Measurements from ENCODE around the gene DDX25. TPM values are rescaled to one million over a fixed set of nuclear protein-coding genes. Genes with fewer than 3 reads are reported as not detected.

The DDX25 gene
- total and polyA plus RNA-seq, 2 of the 13 experiments (the other 11 are each of a cell fraction or from before 2014, with no cell fraction given), result 0.17 to 0.29 TPM

DNA sequence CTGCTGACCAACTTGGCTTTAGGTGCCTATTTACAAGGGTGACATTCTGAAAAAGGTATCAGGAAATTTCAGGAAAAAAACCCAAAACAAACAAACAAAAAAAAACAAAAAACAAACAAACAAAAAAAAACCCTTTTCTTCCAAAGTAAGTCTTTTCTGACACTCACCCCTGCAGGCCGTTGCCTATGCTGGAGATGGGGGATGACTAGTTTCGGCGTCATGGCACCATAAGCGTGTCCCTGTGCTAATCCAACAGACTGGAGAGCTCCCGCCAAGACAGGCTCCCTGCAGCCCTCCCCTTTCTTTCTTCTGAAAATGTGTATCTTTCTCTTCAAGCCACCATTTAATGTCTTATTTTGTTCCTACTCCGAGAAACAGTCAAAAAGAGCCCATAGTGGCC lies 55.2 kb downstream of the DDX25 start:
- no peaks in the 10 kb centered on the region for H3K27me3 ChIP-seq (ENCODE audit: control insufficient read depth in 1 of 2, insufficient read depth in 2 of 2, low read length in 2 of 2)
- in situ Hi-C loops (cut with HindIII; ENCODE audit: extremely low pct_ligation_motif_present, low pct_unique_long_range_greater_than_20kb), result no loop called here
- H3K4me3 ChIP-seq (replicated peaks in 1 of 3; ENCODE audit: insufficient read depth in 1 of 3, low read depth in 2 of 3, low read length in 3 of 3), result no peak overlapping the region
- H3K4me1 ChIP-seq (ENCODE audit: insufficient read depth, low read length), result no peaks in the 10 kb centered on the region
- H3K79me2 ChIP-seq (ENCODE audit: insufficient read depth, low read length), result no peaks in the 10 kb centered on the region
- intact Hi-C loops (cut with micrococcal nuclease; ENCODE audit: unreplicated experiment), result no loop called here
- ChIA-PET POLR2A (no interaction called here), CTCF (ENCODE audit: low intra/inter-chr PET ratio, low total read pairs) (no interaction called here)
- no TSS peak for BruUV-seq (replicated peaks)
- DNase-seq (ENCODE audit: low spot score) (no peak), ATAC-seq (no peak), FAIRE-seq (no peak)
- no peak overlapping the region for H2AFZ ChIP-seq (ENCODE audit: low read length)
- no peak overlapping the region for H3K4me2 ChIP-seq (ENCODE audit: low read depth, low read length)
- no peaks in the 10 kb centered on the region for H3K9me3 ChIP-seq (ENCODE audit: low read length)
- no peaks in the 10 kb centered on the region for H4K20me1 ChIP-seq (ENCODE audit: insufficient read depth, low read length)
- TF ChIP-seq U2AF2 (IDR thresholded peaks at IDR 0.05; ENCODE audit: low read depth, low read length), result no peak
- H3K27ac ChIP-seq (ENCODE audit: extremely low read length, insufficient read depth, low read length), result no peak overlapping the region
- H3K36me3 ChIP-seq (replicated peaks in 1 of 2; ENCODE audit: control insufficient read depth in 1 of 2, insufficient read depth in 2 of 2, low read length in 2 of 2), result peaks cover 0 to 32% of the 10 kb centered on the region in 2 experiments; a peak in 3 of 5 replicates
- no peak overlapping the region for H3K9ac ChIP-seq (ENCODE audit: insufficient read depth, low read depth, low read length)
- WGBS (ENCODE audit: low lambda C conversion rate), result 95% methylated on average over 6 of the region's 6 CpGs

GRCh38 chr11:125959931-125960330 lies 55.6 kb downstream of the DDX25 start:
- Histone ChIP-seq H3K79me2 (ENCODE audit: insufficient read depth, low read length) (no peaks in the 10 kb centered on the region), H3K27me3 (ENCODE audit: control insufficient read depth in 1 of 2, insufficient read depth in 2 of 2, low read length in 2 of 2) (no peaks in the 10 kb centered on the region), H3K4me3 (replicated peaks in 1 of 3; ENCODE audit: insufficient read depth in 1 of 3, low read depth in 2 of 3, low read length in 3 of 3) (no peak overlapping the region), H3K27ac (ENCODE audit: extremely low read length, insufficient read depth, low read length) (no peak overlapping the region), H2AFZ (ENCODE audit: low read length) (no peak overlapping the region), H3K36me3 (replicated peaks in 1 of 2; ENCODE audit: control insufficient read depth in 1 of 2, insufficient read depth in 2 of 2, low read length in 2 of 2) (peaks cover 0 to 32% of the 10 kb centered on the region in 2 experiments; a peak in 3 of 5 replicates), H4K20me1 (ENCODE audit: insufficient read depth, low read length) (no peaks in the 10 kb centered on the region), H3K4me1 (ENCODE audit: insufficient read depth, low read length) (no peaks in the 10 kb centered on the region), H3K9me3 (ENCODE audit: low read length) (no peaks in the 10 kb centered on the region), H3K9ac (ENCODE audit: insufficient read depth, low read depth, low read length) (no peak overlapping the region), H3K4me2 (ENCODE audit: low read depth, low read length) (no peak overlapping the region)
- TF ChIP-seq ZNF761 (CRISPR knock-in tag; conservative IDR thresholded peaks at IDR 0.05), result no peak
- no peak for TF ChIP-seq ZBTB7A (CRISPR knock-in tag; IDR thresholded peaks at IDR 0.05)
- no peak for TF ChIP-seq SETDB1 (CRISPR knock-in tag; IDR thresholded peaks at IDR 0.05; ENCODE audit: borderline replicate concordance)
- TF ChIP-seq GFI1 (CRISPR knock-in tag; IDR thresholded peaks at IDR 0.05; ENCODE audit: borderline replicate concordance), result no peak
- no peak for TF ChIP-seq EEA1 (CRISPR knock-in tag; IDR thresholded peaks at IDR 0.05; ENCODE audit: borderline replicate concordance)
- no peak for TF ChIP-seq ZNF253 (CRISPR knock-in tag; IDR thresholded peaks at IDR 0.05; ENCODE audit: borderline replicate concordance)
- no peak for TF ChIP-seq HMG20B (CRISPR knock-in tag; conservative IDR thresholded peaks at IDR 0.05)
- TF ChIP-seq CENPX (CRISPR knock-in tag; IDR thresholded peaks at IDR 0.05), result no peak
- no peak for TF ChIP-seq AGO2 (optimal IDR thresholded peaks at IDR 0.05; ENCODE audit: low read depth, low read length)
- no peak for TF ChIP-seq SP2 (CRISPR knock-in tag; IDR thresholded peaks at IDR 0.05)
- no peak for TF ChIP-seq ZNF543 (CRISPR knock-in tag; IDR thresholded peaks at IDR 0.05)
- TF ChIP-seq, protein P1, sequence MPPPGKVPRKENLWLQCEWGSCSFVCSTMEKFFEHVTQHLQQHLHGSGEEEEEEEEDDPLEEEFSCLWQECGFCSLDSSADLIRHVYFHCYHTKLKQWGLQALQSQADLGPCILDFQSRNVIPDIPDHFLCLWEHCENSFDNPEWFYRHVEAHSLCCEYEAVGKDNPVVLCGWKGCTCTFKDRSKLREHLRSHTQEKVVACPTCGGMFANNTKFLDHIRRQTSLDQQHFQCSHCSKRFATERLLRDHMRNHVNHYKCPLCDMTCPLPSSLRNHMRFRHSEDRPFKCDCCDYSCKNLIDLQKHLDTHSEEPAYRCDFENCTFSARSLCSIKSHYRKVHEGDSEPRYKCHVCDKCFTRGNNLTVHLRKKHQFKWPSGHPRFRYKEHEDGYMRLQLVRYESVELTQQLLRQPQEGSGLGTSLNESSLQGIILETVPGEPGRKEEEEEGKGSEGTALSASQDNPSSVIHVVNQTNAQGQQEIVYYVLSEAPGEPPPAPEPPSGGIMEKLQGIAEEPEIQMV (CRISPR knock-in tag; IDR thresholded peaks at IDR 0.05; ENCODE audit: low read depth), result no peak
- no peak for TF ChIP-seq ZNF343 (CRISPR knock-in tag; IDR thresholded peaks at IDR 0.05)
- no peak for TF ChIP-seq WIZ (CRISPR knock-in tag; IDR thresholded peaks at IDR 0.05)
- no peak for TF ChIP-seq HOMEZ (CRISPR knock-in tag; IDR thresholded peaks at IDR 0.05; ENCODE audit: low read depth)
- TF ChIP-seq ZNF850 (CRISPR knock-in tag; conservative IDR thresholded peaks at IDR 0.05), result no peak
- TF ChIP-seq ZNF629 (CRISPR knock-in tag; conservative IDR thresholded peaks at IDR 0.05), result no peak
- TF ChIP-seq HHEX (CRISPR knock-in tag; IDR thresholded peaks at IDR 0.05), result no peak
- in situ Hi-C loops (cut with HindIII; ENCODE audit: extremely low pct_ligation_motif_present, low pct_unique_long_range_greater_than_20kb), result no loop called here
- no TSS peak for BruUV-seq (replicated peaks)
- ChIA-PET CTCF (ENCODE audit: low intra/inter-chr PET ratio, low total read pairs) (no interaction called here), POLR2A (no interaction called here)
- 95% methylated on average over 10 of the region's 10 CpGs for WGBS (ENCODE audit: low lambda C conversion rate)
- DNase-seq (ENCODE audit: low spot score) (no peak), ATAC-seq (no peak), FAIRE-seq (no peak)
- intact Hi-C loops (cut with micrococcal nuclease; ENCODE audit: unreplicated experiment), result no loop called here
